ENCODE results near the gene OTOA. TPM values are rescaled to one million over a fixed set of nuclear protein-coding genes. Genes with fewer than 3 reads are reported as not detected.

Gene OTOA
- 0.64 TPM in 1 of 2 replicates, not detected in the other for total RNA-seq

GRCh38 chr16:21663889-21664647, at the start of gene OTOA:
Gene OTOA, plus strand, starts transcription at chr16:21663968. Its CDS starts 14,547 bp downstream, at chr16:21678515.

DNA sequence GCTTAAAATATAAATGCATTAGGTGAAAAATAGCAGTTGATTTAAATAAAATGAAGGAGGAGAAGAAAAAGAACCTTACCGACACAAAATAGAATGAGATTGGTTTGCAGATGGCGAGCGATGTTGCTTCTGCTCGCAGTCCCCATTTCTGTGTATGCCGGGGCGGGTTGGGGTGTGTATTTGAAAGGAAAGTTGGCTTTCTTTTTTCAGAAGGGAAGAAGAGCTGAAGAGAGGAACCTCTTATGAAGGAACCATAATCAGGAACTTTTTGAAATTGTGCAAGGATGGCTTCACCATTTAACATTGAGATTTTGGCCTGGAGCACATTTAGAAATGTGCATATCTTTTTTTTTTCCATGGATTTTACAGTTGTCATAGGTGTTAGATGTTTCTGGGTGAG, 11.3 kb upstream of the OTOA start, which contains the start of gene IGSF6:
Gene IGSF6, minus strand, starts transcription at position 156 of the 400 bp plus-strand sequence. Its CDS starts 10 bp downstream, at position 146.

Other genes with a start within 250 kb of the OTOA start
- 117 and 130 TPM in 2 replicates for gene METTL9, start 64.4 kb upstream of the OTOA start, total RNA-seq
- not detected in 2 replicates for gene IGSF6, start 11.4 kb upstream of the OTOA start, total RNA-seq
- gene NPIPB4, start 193.8 kb downstream of the OTOA start, total RNA-seq: 4.9 and 8.6 TPM in 2 replicates

All from cardiac ventricle fibroblast (primary cell).